SW480 (cell line): ENCODE measurements around the gene HBD.
A peak's percentile ranks its signal among the peaks of the same experiment; 100 is the strongest.
"Not testable (repeated sequence)": the region's sequence is repeated elsewhere in the genome, so short reads cannot be mapped to it uniquely, and the experiment has no call there.

Experiments
- DNase-seq: peaks from one replicate; pipeline ENCODE4 v3.0.0-alpha.2; 2016; ENCODE audit warnings: low spot score

The HBD gene

DNA sequence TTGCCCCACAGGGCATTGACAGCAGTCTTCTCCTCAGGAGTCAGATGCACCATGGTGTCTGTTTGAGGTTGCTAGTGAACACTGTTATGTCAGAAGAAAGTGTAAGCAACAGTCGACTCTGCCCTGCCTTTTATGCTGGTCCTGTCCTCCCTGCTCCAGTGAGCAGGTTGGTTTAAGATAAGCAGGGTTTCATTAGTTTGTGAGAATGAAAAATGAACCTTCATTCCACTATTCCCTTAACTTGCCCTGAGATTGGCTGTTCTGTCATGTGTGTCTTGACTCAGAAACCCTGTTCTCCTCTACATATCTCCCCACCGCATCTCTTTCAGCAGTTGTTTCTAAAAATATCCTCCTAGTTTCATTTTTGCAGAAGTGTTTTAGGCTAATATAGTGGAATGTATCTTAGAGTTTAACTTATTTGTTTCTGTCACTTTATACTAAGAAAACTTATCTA, at the start of gene HBD:
Gene HBD, minus strand, starts transcription at position 103 of the 454 bp plus-strand sequence. Its CDS starts 50 bp downstream, at position 53.
- no peak for DNase-seq

- no peak for DNase-seq
These were observed 49.6 kb upstream of the HBD start for GRCh38 chr11:5283882-5284281.

GRCh38 chr11:5283086-5283485, 48.8 kb upstream of the HBD start:
- no peak for DNase-seq

DNA sequence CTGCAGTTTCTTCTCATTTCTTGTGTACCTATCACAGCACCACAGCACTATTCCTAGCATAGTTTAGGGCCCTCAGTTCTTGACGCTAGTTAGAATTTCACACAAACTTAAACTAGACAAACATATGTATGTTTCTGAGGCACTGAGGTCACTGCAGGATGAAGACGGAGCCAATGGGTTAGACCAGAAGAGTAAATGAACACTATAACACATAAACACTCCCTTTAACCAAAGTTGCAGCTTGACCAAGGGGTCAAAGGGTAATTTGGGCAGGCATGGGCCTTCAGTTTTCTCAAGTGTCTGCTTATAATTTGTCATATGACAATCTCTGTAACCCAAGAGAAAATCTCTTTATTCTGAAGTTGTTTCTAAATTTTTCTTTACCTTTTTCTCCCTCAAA, 48.3 kb upstream of the HBD start:
- DNase-seq = no peak

- DNase-seq = no peak
These were observed 47.3 kb upstream of the HBD start for GRCh38 chr11:5281596-5281995.

DNA sequence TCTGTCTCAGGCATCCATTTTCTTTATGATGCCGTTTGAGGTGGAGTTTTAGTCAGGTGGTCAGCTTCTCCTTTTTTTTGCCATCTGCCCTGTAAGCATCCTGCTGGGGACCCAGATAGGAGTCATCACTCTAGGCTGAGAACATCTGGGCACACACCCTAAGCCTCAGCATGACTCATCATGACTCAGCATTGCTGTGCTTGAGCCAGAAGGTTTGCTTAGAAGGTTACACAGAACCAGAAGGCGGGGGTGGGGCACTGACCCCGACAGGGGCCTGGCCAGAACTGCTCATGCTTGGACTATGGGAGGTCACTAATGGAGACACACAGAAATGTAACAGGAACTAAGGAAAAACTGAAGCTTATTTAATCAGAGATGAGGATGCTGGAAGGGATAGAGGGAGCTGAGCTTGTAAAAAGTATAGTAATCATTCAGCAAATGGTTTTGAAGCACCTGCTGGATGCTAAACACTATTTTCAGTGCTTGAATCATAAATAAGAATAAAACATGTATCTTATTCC, 46.4 kb upstream of the HBD start:
- peak; percentile 92 for DNase-seq

GRCh38 chr11:5279471-5280090, 45.3 kb upstream of the HBD start:
- no peak for DNase-seq

GRCh38 chr11:5277807-5278382, 43.6 kb upstream of the HBD start:
- DNase-seq = no peak

DNA sequence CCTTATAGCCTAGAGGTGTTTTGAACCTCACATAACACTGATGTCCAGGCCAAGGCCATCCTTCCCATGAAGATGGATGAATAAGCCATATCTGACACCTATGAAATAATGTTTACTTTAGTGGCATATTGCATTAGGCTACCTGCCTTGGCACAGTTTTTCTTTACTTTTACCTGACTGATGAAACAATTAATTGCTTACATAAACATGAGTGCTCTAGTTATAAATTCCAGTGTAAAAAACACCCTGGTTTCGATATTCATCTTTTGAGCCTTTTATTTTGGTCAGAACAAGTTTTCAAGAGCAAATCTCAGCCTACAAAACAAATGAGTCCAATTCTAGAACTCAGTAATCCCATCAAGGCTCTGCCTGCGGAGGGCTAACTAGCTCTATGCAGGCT, 42.4 kb upstream of the HBD start:
- DNase-seq = no peak

GRCh38 chr11:5275369-5276110, 41.3 kb upstream of the HBD start:
- no peak for DNase-seq

DNA sequence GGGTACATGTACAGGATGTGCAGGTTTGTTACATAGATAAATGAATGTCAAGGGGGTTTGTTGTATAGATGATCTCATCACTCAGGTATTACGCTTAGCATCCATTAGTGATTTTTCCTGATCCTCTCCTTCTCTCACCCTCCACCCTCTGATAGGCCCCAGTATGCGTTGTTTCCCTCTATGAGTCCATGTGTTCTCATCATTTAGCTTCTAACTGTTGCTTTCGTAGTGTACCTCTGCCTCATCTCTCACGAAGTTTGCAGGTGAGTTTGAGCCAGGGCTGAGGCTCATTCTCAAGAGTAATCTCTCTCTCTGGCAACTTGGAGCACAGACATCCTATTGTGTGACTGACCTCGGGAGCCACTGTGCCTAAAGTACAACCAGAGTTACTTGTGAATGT, 40.1 kb upstream of the HBD start:
- no peak for DNase-seq

DNA sequence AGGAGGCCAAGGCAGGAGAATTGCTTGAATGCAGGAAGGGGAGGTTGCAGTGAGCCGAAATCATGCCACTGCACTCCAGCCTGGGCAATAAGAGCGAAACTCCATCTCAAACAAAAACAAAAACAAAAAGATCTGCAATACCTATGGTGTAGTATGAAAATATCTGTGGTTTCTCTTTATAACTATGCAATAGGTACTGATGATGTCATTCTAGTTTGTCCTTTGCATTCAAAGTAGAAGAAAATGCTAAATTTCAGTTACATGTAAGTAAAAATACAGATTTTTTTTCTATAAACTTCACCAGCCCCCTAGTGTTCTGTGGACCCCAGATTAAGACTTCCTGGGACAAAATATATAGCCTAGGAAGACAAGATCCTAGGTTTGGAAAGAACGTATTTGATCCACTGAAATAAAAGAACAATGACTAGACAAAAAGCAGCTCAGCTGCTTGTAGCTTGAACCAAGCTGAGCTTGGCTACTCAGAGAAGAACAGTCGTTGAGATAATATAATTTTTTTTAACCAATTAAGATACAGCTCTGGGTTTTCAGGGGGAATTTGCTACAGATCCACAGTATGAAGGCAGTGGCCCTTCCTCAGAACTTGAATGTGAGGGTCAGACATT, 38.2 kb upstream of the HBD start:
- no peak for DNase-seq

DNA sequence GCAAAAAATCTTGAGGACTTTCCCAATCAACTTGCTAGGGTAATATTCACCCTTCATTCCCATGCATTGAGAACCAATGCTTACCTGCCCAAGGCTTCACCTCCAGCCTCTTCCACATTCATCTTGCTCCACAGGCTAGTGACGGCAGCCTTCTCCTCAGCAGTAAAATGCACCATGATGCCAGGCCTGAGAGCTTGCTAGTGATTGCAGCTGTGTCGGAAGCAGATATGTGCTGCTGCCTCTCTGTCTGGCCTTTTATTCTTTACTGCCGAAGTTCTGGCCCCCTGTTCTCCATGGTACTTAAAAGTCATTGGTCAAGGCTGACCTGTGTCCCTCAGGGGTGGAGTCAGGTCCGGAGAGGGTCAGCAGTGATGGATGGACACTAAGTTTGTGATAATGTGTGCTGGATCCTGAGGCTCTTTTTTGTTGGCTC, 35.4 kb upstream of the HBD start, which contains the start of gene HBE1:
Gene HBE1, minus strand, starts transcription at position 231 of the 433 bp plus-strand sequence. Its CDS starts 55 bp downstream, at position 176.
- no peak for DNase-seq

DNA sequence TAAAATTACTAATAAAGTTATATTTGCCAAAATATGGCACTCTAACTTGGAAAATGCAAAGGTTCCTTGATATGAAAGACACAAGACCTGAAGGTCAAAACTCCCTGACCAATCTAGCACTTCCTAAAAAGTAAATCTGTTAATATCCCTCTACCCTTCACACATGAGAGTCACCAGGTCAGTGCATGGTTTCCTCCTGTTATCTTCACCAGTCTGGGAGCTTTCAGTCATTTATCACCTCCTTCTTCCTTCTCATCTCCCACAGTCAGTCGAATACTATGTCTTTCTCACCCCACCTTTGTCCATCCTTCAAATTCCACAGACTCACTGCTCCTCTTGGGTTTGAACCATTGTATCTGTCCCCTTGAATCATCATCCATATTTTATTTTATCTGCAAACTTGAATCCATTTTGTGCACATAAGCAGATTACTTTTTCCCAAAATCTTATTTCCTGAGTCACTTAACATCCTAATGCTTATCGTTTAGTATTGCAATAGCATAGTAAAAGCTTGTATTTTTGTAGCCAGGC, 32.8 kb upstream of the HBD start:
- no peak for DNase-seq

- no peak for DNase-seq
These were observed 32.3 kb upstream of the HBD start for GRCh38 chr11:5266609-5267008.

DNA sequence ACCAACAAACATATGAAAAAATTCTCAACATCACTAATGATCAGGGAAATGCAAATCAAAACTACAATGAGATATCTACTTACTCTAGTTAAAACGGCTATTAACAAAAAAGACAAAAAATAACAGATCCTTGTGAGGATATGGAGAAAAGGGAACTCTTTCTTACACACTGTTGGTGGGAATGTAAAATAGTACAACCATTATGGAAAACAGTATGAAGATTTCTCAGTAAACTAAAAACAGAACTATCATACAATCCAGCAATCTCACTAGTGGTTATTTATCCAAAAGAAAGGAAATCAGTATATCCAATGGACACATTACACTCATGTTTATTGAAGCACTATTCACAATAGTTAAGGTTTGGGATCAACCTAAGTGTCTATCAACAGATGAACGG, 31.5 kb upstream of the HBD start:
- DNase-seq = no peak

DNA sequence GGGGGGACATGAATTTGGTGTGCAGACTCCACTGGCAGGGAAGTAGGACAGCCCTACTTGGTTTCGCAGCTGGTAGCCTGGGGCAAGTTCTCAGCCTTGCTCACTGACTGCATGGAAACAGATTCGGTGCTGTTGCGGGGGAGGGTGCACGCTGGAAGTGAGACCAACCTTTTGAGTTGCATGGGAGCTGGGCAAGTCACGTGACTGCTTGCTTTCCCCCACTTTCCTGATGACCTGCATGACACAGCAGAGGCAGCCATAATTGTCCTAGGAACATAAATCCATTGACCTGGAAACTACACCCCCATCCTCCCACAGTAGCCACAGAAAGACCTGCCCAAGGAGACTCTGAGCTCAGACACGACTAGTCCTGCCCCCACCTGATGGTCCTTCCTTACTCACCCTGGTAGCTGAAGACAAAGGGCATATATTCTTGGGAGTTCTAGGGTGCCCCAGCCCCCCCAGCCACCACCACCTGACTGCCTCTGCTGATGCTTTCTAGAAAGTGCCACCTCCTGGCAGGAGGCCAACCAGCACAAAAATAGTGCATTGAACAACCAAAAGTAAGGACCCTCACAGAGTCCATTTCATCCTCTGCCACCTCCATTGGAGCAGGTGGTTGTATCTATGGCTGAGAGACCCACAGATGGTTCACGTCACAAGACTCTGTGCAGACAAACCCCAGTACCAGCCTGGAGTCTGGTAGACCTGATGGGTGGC, 24.4 kb upstream of the HBD start:
- no peak for DNase-seq

- DNase-seq = no peak
These were observed 23.0 kb upstream of the HBD start for GRCh38 chr11:5257296-5257695.

DNA sequence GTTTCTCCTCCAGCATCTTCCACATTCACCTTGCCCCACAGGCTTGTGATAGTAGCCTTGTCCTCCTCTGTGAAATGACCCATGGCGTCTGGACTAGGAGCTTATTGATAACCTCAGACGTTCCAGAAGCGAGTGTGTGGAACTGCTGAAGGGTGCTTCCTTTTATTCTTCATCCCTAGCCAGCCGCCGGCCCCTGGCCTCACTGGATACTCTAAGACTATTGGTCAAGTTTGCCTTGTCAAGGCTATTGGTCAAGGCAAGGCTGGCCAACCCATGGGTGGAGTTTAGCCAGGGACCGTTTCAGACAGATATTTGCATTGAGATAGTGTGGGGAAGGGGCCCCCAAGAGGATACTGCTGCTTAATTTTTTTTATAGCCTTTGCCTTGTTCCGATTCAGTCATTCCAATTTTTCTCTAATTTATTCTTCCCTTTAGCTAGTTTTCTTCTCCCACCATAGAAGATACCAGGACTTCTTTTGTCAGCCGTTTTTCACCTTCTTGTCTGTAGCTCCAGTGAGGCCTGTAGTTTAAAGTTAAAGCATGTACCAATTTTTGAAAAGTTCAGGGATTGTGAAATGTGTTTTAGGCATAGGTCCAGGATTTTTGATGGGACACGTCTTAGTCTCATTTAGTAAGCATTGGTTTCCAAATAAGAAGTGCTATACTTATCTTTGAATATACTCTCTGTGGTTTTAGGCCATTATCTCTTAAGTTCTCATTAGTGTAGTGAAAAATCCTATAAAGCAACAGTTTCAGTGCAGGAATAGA, 20.5 kb upstream of the HBD start, which contains the start of gene HBG2:
Gene HBG2, minus strand, starts transcription at position 136 of the 768 bp plus-strand sequence. Its CDS starts 53 bp downstream, at position 83.
- not testable (repeated sequence) for DNase-seq

DNA sequence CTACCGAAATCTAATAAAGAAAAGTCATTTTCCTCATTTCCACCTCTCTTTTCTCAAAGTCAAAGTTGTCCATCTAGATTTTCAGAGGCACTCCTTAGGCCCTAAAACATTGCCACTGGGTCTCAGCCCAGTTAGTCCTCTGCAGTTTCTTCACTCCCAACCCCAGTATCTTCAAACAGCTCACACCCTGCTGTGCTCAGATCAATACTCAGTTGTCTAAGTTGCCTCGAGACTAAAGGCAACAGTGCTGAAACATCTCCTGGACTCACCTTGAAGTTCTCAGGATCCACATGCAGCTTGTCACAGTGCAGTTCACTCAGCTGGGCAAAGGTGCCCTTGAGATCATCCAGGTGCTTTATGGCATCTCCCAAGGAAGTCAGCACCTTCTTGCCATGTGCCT, 19.7 kb upstream of the HBD start:
- not testable (repeated sequence) for DNase-seq

- DNase-seq = not testable (repeated sequence)
These were observed 19.2 kb upstream of the HBD start for GRCh38 chr11:5253440-5253839.
